HG02610 (cell line): Measurements from ENCODE around the gene NAV3.
"Not testable (repeated sequence)": the region's sequence is repeated elsewhere in the genome, so short reads cannot be mapped to it uniquely, and the experiment has no call there.

ENCODE experiments used
- ATAC-seq: cut with Tn5 transposase; IDR thresholded peaks from one replicate; pipeline ENCODE4 v1.9.1; 2021; ENCODE audit warnings: mild to moderate bottlenecking, moderate library complexity; ENCODE audit not compliant: unreplicated experiment

The NAV3 gene

DNA sequence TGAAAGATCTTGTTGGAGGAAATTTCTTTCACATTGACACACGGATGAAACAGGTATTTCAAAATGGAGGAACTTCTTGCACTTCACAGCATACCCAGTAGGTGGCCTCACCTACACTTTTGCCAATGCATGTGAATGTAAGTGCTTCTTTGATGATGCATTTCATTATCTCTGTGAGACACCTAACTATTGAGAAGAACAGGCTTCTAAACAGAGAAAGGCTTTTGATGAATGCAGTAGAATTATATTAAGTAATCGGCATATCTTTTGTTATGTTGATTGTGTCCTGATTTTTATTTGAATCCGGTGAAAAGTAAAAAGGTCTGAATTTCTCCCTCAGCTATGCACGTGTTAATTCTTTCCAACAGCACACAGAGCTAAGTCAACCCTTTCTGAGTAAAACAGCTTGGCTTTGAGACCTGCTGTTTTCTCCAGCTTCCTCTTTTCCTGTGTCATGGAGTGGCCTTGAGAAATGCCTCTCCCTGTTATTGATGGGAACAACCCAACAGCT is 399.0 kb downstream of the NAV3 start:
- ATAC-seq, result peak; percentile 93

DNA sequence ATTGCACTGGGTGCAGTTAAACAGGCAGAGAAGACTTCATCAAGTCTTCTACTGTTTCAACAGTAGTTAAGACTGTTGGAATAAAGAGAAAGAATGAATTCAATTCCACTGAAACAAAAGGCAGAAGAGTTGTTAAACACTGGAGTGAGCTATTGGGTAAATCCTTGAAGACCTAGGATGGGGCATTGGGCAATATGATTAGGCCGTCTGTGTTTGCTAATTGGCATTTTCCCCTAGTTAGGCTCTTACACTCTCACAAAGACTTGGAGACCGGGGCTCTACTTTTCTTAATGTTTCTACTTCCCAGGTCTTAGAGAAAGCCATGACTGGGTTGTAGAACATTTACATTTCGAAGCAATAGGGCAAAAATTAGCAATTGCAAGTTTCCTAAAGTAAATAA is 402.1 kb downstream of the NAV3 start:
- ATAC-seq, result no peak

DNA sequence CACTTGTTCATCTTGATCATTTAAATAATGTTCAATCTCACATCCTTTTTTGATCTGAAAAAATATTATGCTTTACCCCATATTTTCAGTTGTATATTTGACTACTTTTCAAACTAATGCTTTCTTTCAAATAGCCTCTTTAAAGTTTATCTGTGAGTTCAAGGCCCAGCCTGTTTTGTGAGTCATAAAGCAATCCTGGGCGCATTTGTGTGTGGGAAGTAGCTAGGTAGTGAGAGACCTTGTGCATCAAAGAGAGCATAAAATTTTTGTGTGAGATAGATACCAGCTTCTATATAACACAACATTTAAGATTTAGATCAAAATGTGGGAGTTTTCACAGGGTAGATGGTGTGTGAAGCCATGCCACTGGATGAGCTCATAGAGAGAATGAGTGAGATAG is 405.6 kb downstream of the NAV3 start:
- no peak for ATAC-seq

DNA sequence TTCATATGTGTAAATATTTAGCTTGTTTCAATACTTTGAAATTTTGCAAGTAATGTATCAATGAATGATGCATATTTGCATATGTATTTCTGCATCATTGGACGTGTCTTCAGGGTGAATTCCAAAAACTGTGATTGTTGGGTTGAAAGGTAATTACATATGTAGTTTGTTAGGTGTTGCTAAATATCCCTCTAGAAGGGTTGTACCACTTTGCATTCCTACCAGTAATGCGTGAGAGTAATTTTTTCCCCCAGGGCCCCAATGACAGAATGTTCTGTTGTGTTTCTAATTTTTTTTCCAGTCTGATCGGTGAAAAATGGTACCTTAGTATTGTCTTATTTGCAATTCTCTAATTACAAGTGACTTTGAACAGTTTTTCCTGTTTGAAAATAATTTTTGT is 408.9 kb downstream of the NAV3 start:
- no peak for ATAC-seq

DNA sequence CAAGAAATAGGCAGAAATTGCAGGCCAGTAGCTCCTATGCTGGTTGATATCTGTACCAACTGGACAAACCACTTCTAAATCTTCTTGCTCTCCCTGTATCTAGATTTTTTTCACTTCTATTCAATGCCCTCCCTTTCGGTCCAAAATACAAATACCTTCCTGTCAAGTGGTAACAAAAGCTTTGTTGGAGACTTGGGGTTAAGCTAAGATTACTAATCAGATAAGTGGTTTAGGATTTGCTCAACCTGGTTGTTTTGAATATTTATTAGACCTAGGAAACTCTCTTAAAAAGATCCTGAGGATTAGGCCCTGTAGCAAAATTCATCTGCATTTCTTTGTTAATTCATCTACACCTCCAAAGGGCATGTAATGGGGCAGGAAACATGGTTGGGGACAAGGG is 410.1 kb downstream of the NAV3 start:
- no peak for ATAC-seq

DNA sequence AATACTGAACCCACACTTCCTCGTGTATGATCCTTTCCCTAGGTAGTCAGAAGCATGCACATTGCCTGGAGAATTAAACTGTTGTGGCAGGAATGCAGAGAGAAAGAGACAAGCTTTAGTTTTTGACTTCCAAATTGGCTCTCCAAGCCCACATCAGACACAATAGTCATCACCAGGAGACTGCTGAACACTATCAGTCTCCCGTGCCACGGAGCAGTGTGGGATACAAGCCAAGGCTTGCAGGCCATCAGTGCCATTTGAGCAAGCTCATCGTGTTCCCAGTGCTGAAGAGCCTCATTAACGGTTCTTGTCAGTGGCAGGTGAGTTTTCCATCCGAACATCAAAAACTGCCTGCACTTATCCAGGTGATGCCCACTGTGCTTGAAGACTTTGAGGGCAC is 410.8 kb downstream of the NAV3 start:
- no peak for ATAC-seq

DNA sequence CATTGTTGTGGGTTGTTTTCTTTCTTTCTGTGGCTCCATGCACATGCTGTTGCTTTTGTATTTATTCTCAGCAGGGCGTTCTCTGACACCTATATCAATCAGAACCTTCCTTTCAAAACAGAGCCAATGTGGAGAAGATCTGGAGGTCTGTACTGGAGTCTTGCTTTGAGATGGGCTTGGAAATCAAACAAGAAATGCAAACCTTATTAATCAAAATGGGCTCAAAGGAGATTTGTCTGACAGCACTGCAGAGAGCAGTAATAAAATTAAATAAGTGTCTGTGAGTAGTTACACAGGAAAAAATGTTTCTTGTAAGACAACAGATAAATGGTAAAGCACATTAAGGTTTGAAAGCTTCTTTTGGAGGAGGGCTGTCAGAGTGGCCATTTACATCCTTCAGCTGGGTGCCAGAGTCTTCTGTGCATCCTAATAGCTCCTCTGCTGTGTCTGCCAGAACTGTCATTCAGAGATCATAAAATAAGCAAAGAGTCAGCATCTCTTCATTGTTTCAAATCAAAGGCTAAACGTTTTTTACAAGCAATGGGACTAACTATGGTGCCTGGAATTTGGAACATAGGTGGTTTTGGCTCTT is 414.3 kb downstream of the NAV3 start:
- no peak for ATAC-seq

DNA sequence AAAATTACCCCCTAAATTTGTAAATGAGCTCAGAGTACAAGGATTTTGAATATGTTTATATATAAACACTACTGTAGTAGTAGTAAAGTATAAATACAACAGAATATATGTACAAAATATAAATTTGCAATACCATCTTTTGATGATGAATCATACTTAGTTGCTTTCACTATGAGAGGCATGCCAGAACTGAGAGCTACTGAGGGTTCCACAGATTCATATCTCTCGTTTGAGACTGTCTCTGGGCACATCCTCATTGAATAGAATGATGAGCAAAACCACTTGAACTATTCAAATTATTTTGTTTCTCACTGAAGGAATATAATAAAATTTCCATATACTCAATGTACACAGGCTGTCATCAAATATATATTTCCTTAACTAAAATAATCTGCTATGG is 417.6 kb downstream of the NAV3 start:
- ATAC-seq, result no peak

DNA sequence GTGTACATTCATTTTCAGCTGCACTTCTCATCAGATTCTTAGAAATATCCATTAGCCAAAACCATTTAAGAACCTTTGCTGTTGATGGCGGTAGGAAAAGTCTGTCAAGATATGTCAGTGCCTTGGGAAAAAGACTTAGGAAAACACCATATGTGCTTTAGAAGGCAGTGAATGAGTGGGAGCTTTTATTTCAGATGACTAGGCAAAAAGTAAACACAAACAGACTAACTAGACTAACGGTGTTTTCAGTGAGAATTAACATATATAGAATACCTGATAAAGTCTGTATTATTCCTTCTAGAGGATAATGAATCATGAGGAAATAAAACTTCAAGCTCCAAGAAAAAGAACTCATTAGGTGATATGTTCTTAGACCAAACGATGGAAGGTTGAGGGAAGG is 418.9 kb downstream of the NAV3 start:
- ATAC-seq, result no peak

DNA sequence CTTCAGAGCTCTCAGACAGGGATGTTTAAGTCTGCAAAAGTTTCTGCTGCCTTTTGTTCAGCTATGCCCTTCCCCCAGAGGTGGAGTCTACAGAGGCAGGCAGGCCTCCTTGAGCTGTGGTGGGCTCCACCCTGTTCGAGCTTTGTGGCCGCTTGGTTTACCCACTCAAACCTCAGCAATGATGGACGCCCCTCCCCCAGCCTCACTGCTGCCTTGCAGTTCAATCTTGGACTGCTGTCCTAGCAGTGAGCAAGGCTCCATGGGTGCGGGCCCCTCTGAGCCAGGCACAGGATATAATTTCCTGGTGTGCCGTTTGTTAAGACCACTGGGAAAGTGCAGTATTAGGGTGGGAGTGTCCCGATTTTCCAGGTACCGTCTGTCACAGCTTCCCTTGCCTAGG is 427.0 kb downstream of the NAV3 start:
- ATAC-seq, result not testable (repeated sequence)

DNA sequence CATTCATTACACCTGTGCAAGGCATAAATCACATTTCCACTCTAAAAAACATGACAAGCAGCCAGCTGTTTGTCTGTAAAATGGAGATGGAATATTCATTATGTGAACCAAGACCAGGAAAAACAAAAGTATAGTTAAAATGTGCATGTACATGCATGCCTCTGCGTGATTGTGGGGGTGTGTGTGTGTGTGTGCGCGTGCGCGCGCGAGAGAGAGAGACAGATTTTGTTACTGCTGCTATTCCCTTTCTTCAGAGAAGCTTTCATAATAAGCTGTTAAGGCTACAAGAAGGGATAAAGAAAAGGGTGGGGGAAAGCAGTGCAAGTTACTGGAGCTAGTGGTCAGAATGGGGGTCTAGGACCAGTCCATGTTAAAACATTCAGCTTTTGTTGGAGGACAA is 430.3 kb downstream of the NAV3 start:
- no peak for ATAC-seq

DNA sequence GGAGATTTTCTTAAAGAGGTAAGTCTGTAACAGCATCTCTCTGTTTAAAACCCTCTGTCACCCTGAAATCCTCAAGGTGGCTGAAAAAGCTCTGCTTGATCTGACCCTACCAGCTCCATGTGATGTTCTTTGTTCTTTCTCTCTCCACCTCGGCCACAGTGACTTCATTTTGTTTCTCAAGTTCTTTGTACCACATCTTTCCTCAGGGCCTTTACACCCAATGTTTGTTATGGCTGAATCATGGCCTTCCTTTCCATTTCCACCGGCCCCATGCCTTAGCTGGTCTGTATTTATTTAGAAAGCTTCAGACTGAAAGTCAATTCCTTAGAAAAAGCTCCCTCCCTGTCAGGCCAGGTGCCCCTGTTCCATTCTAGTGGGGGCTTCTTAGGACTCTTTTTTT is 431.2 kb downstream of the NAV3 start:
- ATAC-seq, result no peak
